ENCODE data around the gene TBL1X.

DNA sequence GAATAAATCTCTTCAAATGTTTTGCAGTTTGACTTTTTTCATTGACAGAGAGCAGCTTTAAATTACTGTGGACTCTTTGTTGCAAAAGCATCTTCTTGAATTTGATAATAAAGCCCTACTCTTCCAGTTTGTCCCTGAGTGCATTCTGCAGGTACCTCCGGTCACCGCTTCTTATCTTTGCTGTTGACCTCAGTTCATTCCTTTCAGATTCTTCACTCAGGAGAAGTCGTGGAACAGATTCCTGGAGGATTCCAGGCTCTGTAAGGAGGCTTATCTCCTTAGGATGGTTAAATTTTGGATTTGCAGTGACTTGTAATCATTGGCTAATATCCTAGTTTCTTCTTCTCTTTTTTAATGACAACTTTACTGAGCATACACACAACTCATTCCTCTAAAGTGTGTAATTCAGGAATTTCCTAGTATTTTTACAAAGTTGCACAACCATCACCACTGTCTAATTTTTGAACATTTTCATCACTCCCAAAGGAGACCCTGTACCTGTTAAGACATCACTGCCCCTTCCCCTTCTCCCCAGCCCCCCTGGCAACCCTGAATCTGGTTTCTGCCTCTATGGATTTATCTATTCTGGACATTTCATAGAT, 22.0 kb downstream of the TBL1X start:
- TF ChIP-seq, protein P1, sequence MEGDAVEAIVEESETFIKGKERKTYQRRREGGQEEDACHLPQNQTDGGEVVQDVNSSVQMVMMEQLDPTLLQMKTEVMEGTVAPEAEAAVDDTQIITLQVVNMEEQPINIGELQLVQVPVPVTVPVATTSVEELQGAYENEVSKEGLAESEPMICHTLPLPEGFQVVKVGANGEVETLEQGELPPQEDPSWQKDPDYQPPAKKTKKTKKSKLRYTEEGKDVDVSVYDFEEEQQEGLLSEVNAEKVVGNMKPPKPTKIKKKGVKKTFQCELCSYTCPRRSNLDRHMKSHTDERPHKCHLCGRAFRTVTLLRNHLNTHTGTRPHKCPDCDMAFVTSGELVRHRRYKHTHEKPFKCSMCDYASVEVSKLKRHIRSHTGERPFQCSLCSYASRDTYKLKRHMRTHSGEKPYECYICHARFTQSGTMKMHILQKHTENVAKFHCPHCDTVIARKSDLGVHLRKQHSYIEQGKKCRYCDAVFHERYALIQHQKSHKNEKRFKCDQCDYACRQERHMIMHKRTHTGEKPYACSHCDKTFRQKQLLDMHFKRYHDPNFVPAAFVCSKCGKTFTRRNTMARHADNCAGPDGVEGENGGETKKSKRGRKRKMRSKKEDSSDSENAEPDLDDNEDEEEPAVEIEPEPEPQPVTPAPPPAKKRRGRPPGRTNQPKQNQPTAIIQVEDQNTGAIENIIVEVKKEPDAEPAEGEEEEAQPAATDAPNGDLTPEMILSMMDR (IDR thresholded peaks at IDR 0.05): no peak
- TF ChIP-seq POLR2A (IDR thresholded peaks at IDR 0.05): no peak
- no peak for TF ChIP-seq POLR2AphosphoS5 (IDR thresholded peaks at IDR 0.05)

Data from breast epithelium (tissue), 3 donors.